CD14-positive monocyte (primary cell): ENCODE results near the gene REXO2. TPM values are rescaled to one million over a fixed set of nuclear protein-coding genes. Genes with fewer than 3 reads are reported as not detected.

Source experiments
- DNase-seq, 3 donors: peaks; one replicate each; pipeline ENCODE4 v3.0.0-alpha.2; 2011 to 2022
- H2AFZ ChIP-seq: 2 replicates; pipeline ENCODE4 v1.6.0; 2012; ENCODE audit warnings: mild to moderate bottlenecking, low read depth, low read length, inconsistent platforms; ENCODE audit not compliant: insufficient read depth, poor library complexity, severe bottlenecking
- H3K27ac ChIP-seq, 2 donors: 1 replicate in 1 of 2; 2 replicates in 1 of 2; pipeline ENCODE4 v1.5.1; 2012 to 2013; ENCODE audit warnings: low read length in 2 of 2, control low read depth in 1 of 2, inconsistent platforms in 1 of 2, low read depth in 1 of 2, mild to moderate bottlenecking in 1 of 2
- H3K27me3 ChIP-seq, 2 donors: one replicate each; pipeline versions ENCODE4 v1.6.0 to v1.6.1; 2011 to 2013; ENCODE audit warnings: low read length in 2 of 2; ENCODE audit not compliant: control insufficient read depth in 2 of 2, insufficient read depth in 2 of 2
- H3K36me3 ChIP-seq, 2 donors: replicated peaks in 1 of 2; 1 replicate in 1 of 2; 2 replicates in 1 of 2; pipeline versions ENCODE4 v1.5.1 to v1.6.1; 2012 to 2013; ENCODE audit warnings: low read length in 2 of 2, control low read depth in 1 of 2, inconsistent platforms in 1 of 2, mild to moderate bottlenecking in 1 of 2; ENCODE audit not compliant: insufficient read depth in 2 of 2, control insufficient read depth in 1 of 2
- H3K4me1 ChIP-seq, 2 donors: 1 replicate in 1 of 2; 2 replicates in 1 of 2; pipeline versions ENCODE4 v1.5.1 to v1.6.1; 2012 to 2013; ENCODE audit warnings: low read length in 2 of 2, control low read depth in 1 of 2, inconsistent platforms in 1 of 2, mild to moderate bottlenecking in 1 of 2, moderate library complexity in 1 of 2; ENCODE audit not compliant: insufficient read depth in 2 of 2, control insufficient read depth in 1 of 2
- H3K4me2 ChIP-seq: replicated peaks from 2 replicates; pipeline ENCODE3; 2012; ENCODE audit warnings: low read length, moderate library complexity, mild to moderate bottlenecking; ENCODE audit not compliant: poor library complexity, severe bottlenecking; ENCODE audit errors: extremely low read depth
- H3K4me3 ChIP-seq, 3 experiments: fragments of 200-600 bp in 1 of 3; sonication (generic) in 1 of 3; replicated peaks in 1 of 3; 1 replicate in 2 of 3; 2 replicates in 1 of 3; pipeline ENCODE4 v1.5.1; 2011 to 2013; ENCODE audit warnings: low read length in 3 of 3, mild to moderate bottlenecking in 3 of 3, control low read depth in 2 of 3, low read depth in 2 of 3, inconsistent platforms in 1 of 3, moderate library complexity in 1 of 3
- H3K79me2 ChIP-seq: 2 replicates; pipeline ENCODE4 v1.6.0; 2012; ENCODE audit warnings: mild to moderate bottlenecking, control low read depth, inconsistent platforms, low read length, moderate library complexity; ENCODE audit not compliant: insufficient read depth
- H3K9ac ChIP-seq: 2 replicates; pipeline ENCODE4 v1.6.0; 2017; ENCODE audit warnings: low read length, mild to moderate bottlenecking; ENCODE audit not compliant: insufficient read depth, poor library complexity, severe bottlenecking
- H3K9me3 ChIP-seq, 2 donors: replicated peaks in 1 of 2; 1 replicate in 1 of 2; 2 replicates in 1 of 2; pipeline versions ENCODE4 v1.5.1 to v1.6.1; 2012 to 2013; ENCODE audit warnings: low read length in 2 of 2, control low read depth in 1 of 2; ENCODE audit not compliant: control insufficient read depth in 1 of 2, insufficient read depth in 1 of 2
- H4K20me1 ChIP-seq: 2 replicates; pipeline ENCODE4 v1.6.0; 2012; ENCODE audit warnings: mild to moderate bottlenecking, low read length, control low read depth, moderate library complexity; ENCODE audit not compliant: insufficient read depth
- H3K27ac Mint-ChIP-seq, 7 donors: one replicate each; pipeline ENCODE4 v1.8.0; 2020; ENCODE audit warnings: mild to moderate bottlenecking in 7 of 7, mixed read lengths in 7 of 7, moderate library complexity in 6 of 7, inconsistent platforms in 2 of 7
- H3K27me3 Mint-ChIP-seq, 3 donors: one replicate each; pipeline ENCODE4 v1.8.0; 2021 to 2022; ENCODE audit warnings: low read depth in 3 of 3, mild to moderate bottlenecking in 3 of 3, mixed read lengths in 3 of 3, moderate library complexity in 3 of 3, inconsistent platforms in 1 of 3
- H3K36me3 Mint-ChIP-seq, 2 donors: one replicate each; pipeline ENCODE4 v1.8.0; 2020; ENCODE audit warnings: mixed read lengths in 2 of 2, inconsistent platforms in 1 of 2, mild to moderate bottlenecking in 1 of 2
- H3K4me1 Mint-ChIP-seq: one replicate; pipeline ENCODE4 v1.8.0; 2020; ENCODE audit warnings: mild to moderate bottlenecking, mixed read lengths
- H3K4me3 Mint-ChIP-seq, 2 donors: one replicate each; pipeline ENCODE4 v1.8.0; 2020; ENCODE audit warnings: mild to moderate bottlenecking in 2 of 2, mixed read lengths in 2 of 2, moderate library complexity in 1 of 2
- H3K9me3 Mint-ChIP-seq, 7 donors: one replicate each; pipeline ENCODE4 v1.8.0; 2020 to 2022; ENCODE audit warnings: mixed read lengths in 7 of 7, mild to moderate bottlenecking in 6 of 7, moderate library complexity in 6 of 7, inconsistent platforms in 2 of 7
- intact Hi-C, 2 donors: fragments of 100-400 bp; cut with micrococcal nuclease; formaldehyde crosslinking; loops; one replicate each; pipeline versions ENCODE4 v1.15.0 to v1.15.1; 2023
- polyA plus RNA-seq, 3 donors: library from polyadenylated mRNA; depleted of rRNA in 1 of 3; unstranded in 2 of 3; stranded (reverse) in 1 of 3; fragments of 300-500 nt in 2 of 3; fragments of >200 nt in 1 of 3; fragmentation: Illumina TruSeq in 2 of 3; gene quantifications; 1 replicate in 2 of 3; 2 replicates in 1 of 3; pipeline ENCODE4 v1.2.3, GENCODE V29; 2012 to 2021
- TF ChIP-seq, protein P1 (sequence below): fragments of 200-600 bp; IDR thresholded peaks from one replicate; pipeline ENCODE4 v1.8.0; 2022; ENCODE audit warnings: antibody characterized with exemption, mild to moderate bottlenecking

The REXO2 gene
- polyA plus RNA-seq, 3 donors, result 18.0 to 22.5 (median 22.2) TPM

DNA sequence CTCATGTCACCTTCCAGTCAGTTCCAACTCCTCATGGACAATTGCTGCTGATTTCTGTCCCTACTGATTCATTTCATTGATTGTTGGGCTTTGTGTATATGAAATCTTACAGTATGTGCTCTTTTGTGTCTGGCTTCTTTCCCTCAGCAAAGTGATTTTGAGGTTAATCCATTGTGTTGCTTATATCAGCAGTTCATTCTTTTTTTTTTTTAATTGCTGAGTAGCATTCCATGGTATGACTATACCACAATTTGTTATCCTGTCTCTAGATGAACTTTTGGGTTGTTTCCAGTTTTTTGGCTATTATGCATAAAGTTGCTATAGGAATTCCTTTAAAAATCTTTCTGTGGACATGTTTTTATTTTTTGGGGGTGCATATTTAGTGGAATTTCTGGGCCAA lies 60.5 kb downstream of the REXO2 start:
- no peak overlapping the region for H3K9ac ChIP-seq
- Mint-ChIP-seq H3K4me1 (no peaks in the 10 kb centered on the region), H3K36me3 (no peaks in the 10 kb centered on the region), H3K27me3 (peaks cover 0 to 3% (median 0%) of the 10 kb centered on the region in 3 donors), H3K27ac (no peak overlapping the region), H3K9me3 (peaks cover 0 to 2% (median 0%) of the 10 kb centered on the region in 7 donors), H3K4me3 (no peak overlapping the region)
- no peak overlapping the region for H3K4me2 ChIP-seq
- no peak overlapping the region for H2AFZ ChIP-seq
- TF ChIP-seq, protein P1, sequence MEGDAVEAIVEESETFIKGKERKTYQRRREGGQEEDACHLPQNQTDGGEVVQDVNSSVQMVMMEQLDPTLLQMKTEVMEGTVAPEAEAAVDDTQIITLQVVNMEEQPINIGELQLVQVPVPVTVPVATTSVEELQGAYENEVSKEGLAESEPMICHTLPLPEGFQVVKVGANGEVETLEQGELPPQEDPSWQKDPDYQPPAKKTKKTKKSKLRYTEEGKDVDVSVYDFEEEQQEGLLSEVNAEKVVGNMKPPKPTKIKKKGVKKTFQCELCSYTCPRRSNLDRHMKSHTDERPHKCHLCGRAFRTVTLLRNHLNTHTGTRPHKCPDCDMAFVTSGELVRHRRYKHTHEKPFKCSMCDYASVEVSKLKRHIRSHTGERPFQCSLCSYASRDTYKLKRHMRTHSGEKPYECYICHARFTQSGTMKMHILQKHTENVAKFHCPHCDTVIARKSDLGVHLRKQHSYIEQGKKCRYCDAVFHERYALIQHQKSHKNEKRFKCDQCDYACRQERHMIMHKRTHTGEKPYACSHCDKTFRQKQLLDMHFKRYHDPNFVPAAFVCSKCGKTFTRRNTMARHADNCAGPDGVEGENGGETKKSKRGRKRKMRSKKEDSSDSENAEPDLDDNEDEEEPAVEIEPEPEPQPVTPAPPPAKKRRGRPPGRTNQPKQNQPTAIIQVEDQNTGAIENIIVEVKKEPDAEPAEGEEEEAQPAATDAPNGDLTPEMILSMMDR, result no peak
- H4K20me1 ChIP-seq, result no peaks in the 10 kb centered on the region
- no peak for DNase-seq
- H3K4me1 ChIP-seq, result no peaks in the 10 kb centered on the region
- peaks cover 0 to 5% of the 10 kb centered on the region in 2 donors for H3K9me3 ChIP-seq
- H3K36me3 ChIP-seq, result no peaks in the 10 kb centered on the region
- no peaks in the 10 kb centered on the region for H3K27me3 ChIP-seq
- H3K27ac ChIP-seq, result no peak overlapping the region
- no peaks in the 10 kb centered on the region for H3K79me2 ChIP-seq
- H3K4me3 ChIP-seq, result no peak overlapping the region
- intact Hi-C loops, result no loop called here

Other genes starting within 250 kb of the REXO2 start
- not detected for gene NNMT, start 143.1 kb upstream of the REXO2 start, polyA plus RNA-seq
- 10 to 100 TPM in 2 of 3 donors, 1 to 10 TPM in 1; 9.3 to 23.0 (median 14.2) TPM for gene C11orf71, start 39.0 kb upstream of the REXO2 start, polyA plus RNA-seq
- gene RBM7, start 38.8 kb upstream of the REXO2 start, polyA plus RNA-seq, result 10 to 100 TPM; 27.3 to 36.3 (median 32.4) TPM
- not detected for gene NXPE1, start 120.4 kb downstream of the REXO2 start, polyA plus RNA-seq
- not detected for gene NXPE4, start 156.3 kb downstream of the REXO2 start, polyA plus RNA-seq
- not detected for gene NXPE2, start 239.1 kb downstream of the REXO2 start, polyA plus RNA-seq